GM18861 (cell line): Measurements from ENCODE around the gene TRIM52.

Source experiments
- ATAC-seq: cut with Tn5 transposase; IDR thresholded peaks from one replicate; pipeline ENCODE4 v1.9.1; 2021; ENCODE audit not compliant: unreplicated experiment

The TRIM52 gene

GRCh38 chr5:181259283-181259682 lies 1.7 kb downstream of the TRIM52 start:
- no peak for ATAC-seq

DNA sequence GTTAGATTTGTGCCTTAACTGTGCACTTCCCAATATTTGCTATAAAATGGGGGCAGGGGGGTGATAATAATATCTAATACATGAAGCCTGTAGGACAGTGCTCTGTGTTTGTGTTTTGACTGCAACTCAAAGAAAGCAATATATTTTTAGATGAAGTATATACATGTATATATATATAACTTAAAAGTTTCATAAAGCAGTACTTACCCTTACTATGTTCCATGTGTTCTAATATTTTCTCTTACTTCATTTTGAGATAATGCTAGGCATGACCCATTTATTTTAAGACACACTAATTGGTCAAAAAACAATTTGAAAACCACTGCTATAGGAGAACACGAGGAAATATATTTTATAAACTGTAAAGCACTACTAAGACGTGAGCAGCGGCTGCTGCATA lies 2.4 kb downstream of the TRIM52 start:
- no peak for ATAC-seq

- ATAC-seq, result no peak
Measured at GRCh38 chr5:181255836-181256578, 4.9 kb downstream of the TRIM52 start.

GRCh38 chr5:181255276-181255675 lies 5.7 kb downstream of the TRIM52 start:
- ATAC-seq, result no peak

GRCh38 chr5:181248277-181248676 lies 12.7 kb downstream of the TRIM52 start:
- no peak for ATAC-seq

- peak; percentile 26 for ATAC-seq
Measured at GRCh38 chr5:181246276-181247049, 14.5 kb downstream of the TRIM52 start.

GRCh38 chr5:181245427-181246275 lies 15.3 kb downstream of the TRIM52 start:
- ATAC-seq, result peak; percentile 1

- peak; percentile 60 for ATAC-seq
Measured at GRCh38 chr5:181243564-181244343, 17.2 kb downstream of the TRIM52 start, which contains the start of gene RACK1. Gene RACK1 (minus strand): TSS chr5:181243906. CDS start chr5:181243800, 106 bp downstream.

DNA sequence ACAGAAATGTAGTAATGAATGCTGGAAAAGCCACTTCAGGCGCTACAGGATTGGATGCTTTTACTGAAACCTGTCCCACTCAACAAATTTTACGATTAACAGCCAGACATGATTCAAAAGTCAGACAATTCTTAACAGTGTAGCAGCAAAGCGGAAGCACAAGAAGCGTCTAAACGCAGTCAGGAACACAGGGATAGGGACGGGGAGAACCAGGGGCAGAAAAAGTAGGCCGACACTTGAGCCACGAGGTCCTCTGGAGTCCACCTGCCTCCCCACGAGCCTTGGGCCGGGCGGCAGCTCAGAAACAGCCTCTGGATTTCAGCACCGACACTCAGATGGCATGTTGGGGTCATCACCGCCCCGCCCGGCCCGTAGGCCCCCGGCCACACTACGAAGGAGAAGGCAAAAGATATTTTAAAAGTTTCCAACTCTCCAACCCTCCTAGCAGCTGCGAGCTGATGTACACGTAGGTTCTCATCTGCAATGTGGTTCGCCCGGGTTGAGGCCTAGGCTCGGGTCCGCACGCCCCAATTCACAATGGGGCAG lies 17.9 kb downstream of the TRIM52 start:
- ATAC-seq, result no peak

DNA sequence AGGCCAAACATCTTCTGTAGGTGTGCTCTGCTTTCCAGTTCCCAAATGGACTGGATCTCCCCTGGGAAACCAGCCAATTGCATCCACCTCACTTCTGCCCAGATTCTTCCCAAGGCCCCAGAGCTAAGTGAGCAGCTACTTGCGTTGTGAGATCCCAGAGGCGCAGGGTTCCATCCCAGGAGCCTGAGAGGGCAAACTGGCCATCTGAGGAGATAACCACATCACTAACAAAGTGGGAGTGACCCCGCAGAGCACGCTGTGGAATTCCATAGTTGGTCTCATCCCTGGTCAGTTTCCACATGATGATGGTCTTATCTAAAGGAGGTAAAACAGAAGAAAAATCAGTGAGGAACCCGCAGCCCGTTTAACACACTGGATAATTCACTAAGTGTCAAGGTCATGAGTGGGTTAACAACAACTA lies 18.9 kb downstream of the TRIM52 start:
- no peak for ATAC-seq

- no peak for ATAC-seq
Measured at GRCh38 chr5:181241393-181241975, 19.5 kb downstream of the TRIM52 start.

GRCh38 chr5:181239062-181239663 lies 21.8 kb downstream of the TRIM52 start:
- ATAC-seq, result no peak

DNA sequence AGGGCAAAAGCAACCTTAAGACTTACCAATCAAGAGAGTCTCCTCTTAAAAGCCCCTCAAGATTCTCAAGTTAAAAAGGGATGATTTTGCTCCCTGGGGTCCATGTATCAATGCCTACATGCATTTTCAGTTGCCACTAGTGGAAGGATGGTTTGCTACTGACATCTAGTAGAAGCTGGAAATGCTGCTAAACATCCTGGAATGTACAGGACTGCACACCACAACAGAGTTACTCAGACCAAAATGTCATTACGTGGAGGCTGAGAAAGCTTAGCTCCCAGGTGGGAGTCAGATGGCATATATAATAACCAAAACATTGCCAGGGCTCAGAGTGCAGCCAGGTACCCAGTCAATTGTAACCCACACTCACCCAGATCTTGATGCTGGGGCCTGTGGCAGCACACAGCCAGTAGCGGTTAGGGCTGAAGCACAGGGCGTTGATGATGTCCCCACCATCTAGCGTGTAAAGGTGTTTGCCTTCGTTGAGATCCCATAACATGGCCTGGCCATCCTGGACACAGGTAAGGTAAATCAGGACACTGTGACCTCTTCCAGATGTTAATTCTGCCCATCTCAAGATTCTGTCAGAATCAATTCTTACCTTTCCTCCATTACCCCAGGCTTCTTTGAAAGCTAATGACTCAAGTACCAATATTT lies 23.1 kb downstream of the TRIM52 start:
- no peak for ATAC-seq

DNA sequence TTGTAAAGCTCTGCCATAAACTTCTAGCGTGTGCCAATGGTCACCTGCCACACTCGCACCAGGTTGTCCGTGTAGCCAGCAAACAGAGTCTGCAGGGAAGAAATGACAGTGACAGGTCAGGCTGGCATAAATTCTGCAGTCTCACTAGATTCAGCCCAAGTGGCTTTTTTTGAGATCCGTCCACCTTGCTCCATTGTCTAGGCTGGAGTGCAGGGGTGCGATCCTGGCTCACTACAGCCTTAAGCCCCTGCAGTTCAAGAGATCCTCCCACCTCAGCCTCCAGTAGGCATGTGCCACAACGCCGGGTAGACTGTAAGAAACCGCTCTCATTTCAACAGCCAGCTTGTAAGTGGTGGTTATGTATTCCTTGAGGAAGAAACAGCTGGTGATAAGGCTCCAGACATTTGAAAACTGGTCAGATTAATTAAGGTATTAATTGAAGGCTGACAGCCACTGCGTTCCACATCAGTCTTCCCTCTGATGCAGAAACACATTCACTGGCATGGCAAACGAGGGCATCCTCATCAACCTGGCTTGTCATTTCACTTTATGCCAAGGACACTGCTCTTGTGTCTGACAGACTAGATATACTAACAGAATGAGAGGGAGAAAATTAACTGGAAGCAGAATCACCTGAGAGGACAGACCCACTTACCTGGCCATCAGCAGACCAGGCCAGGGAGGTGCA lies 23.8 kb downstream of the TRIM52 start:
- ATAC-seq, result no peak

- no peak for ATAC-seq
Measured at GRCh38 chr5:181236471-181236870, 24.5 kb downstream of the TRIM52 start.

DNA sequence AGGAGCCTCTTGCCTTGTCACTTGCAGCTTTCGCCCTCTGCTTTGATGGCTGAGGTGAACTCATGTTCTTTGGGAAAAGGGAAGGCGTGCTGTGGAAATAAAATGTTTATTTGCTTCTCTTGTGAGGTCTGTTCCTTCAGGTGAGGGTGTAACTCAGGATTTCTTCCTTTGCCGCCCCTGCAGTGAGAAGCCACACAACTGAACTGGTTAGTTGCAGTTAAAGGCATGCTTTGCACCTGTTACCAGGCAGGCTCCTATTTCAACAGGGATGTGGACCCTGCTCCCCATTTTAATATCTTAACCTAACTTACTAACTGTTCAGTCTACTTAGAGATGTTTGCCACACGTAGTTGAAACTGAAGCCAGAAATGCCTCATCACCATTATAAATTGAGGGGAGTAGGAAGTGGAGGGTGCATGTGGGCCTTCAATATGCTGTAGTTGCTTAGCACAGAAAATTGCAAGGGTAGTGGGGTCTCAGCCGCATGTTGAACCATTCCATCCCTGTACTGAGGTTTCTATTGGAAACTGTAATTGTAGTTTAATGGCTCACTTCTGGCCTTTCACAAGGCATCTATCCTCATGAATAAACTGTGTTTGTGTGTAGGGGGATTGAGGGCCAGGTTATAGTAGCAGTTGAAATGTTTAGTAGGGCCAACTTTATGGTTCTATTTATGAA lies 25.1 kb downstream of the TRIM52 start:
- ATAC-seq, result no peak

DNA sequence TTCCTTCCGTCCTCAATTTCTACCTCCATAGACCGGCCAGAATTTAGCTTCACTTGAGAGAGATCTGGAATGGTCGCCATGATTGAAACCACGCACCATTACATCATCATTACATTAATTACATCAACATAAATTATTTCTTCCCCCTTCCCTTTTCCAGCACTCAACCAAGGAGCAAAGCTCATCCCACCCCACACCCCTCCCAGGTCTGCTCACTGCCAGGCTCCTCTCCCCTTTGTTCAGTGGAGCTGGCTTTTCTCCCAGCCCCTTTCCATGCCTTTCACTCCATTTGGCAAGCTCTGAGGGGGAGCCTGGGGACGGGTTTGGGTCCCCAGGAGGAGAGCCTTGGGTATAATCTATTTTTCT lies 25.6 kb downstream of the TRIM52 start:
- no peak for ATAC-seq
